AG10803 (cell line): Measurements from ENCODE around the gene ZP3.
"Not testable (repeated sequence)": the region's sequence is repeated elsewhere in the genome, so short reads cannot be mapped to it uniquely, and the experiment has no call there.

Experiments
- DNase-seq: peaks from one replicate; pipeline ENCODE4 v3.0.0; 2010; ENCODE audit warnings: low read depth
- H3K4me3 ChIP-seq: 2 replicates; pipeline ENCODE4 v1.5.1; 2011; ENCODE audit warnings: mild to moderate bottlenecking, low read length, control low read depth
- CTCF ChIP-seq: conservative IDR thresholded peaks from 2 replicates; pipeline ENCODE4 v1.5.1; 2011; ENCODE audit warnings: mild to moderate bottlenecking, low read length, control low read depth, inconsistent platforms

ZP3 gene

GRCh38 chr7:76430836-76431235 lies 6.1 kb downstream of the ZP3 start:
- no peak for TF ChIP-seq CTCF
- DNase-seq: no peak

GRCh38 chr7:76437873-76438272 lies 13.1 kb downstream of the ZP3 start:
- peak; percentile 63 for TF ChIP-seq CTCF
- DNase-seq: peak; percentile 80

More at GRCh38 chr7:76430836-76431235, 6.1 kb downstream of the ZP3 start:
- H3K4me3 ChIP-seq: no peak overlapping the region

GRCh38 chr7:76439120-76439888 lies 14.6 kb downstream of the ZP3 start:
- DNase-seq, H3K4me3 ChIP-seq: not testable (repeated sequence)

More at GRCh38 chr7:76437873-76438272, 13.1 kb downstream of the ZP3 start:
- not testable (repeated sequence) for H3K4me3 ChIP-seq

GRCh38 chr7:76440404-76440803 lies 15.7 kb downstream of the ZP3 start:
- H3K4me3 ChIP-seq, DNase-seq: not testable (repeated sequence)

- not testable (repeated sequence) for DNase-seq, H3K4me3 ChIP-seq
Observed at GRCh38 chr7:76441792-76442191, 17.0 kb downstream of the ZP3 start.

GRCh38 chr7:76442664-76443446 lies 18.1 kb downstream of the ZP3 start:
- not testable (repeated sequence) for DNase-seq, H3K4me3 ChIP-seq

- DNase-seq, H3K4me3 ChIP-seq: not testable (repeated sequence)
Observed at GRCh38 chr7:76443846-76444245, 19.1 kb downstream of the ZP3 start.

GRCh38 chr7:76445577-76446008 lies 20.8 kb downstream of the ZP3 start:
- not testable (repeated sequence) for H3K4me3 ChIP-seq
- DNase-seq: peak; percentile 74

GRCh38 chr7:76457017-76457416 lies 32.3 kb downstream of the ZP3 start:
- not testable (repeated sequence) for DNase-seq, H3K4me3 ChIP-seq

GRCh38 chr7:76458504-76458903 lies 33.8 kb downstream of the ZP3 start:
- H3K4me3 ChIP-seq, DNase-seq: not testable (repeated sequence)

- H3K4me3 ChIP-seq, DNase-seq: not testable (repeated sequence)
Observed at GRCh38 chr7:76460767-76461166, 36.0 kb downstream of the ZP3 start.

- not testable (repeated sequence) for DNase-seq
- H3K4me3 ChIP-seq: peak within 1 kb of the TSS; percentile 47
Observed at GRCh38 chr7:76461464-76462101, 36.8 kb downstream of the ZP3 start, which contains the start of gene DTX2. Gene DTX2, plus strand, starts transcription at chr7:76461709. Its CDS starts 18,801 bp downstream, at chr7:76480510.

GRCh38 chr7:76462271-76462882 lies 37.6 kb downstream of the ZP3 start:
- H3K4me3 ChIP-seq, DNase-seq: not testable (repeated sequence)

GRCh38 chr7:76464959-76465358 lies 40.2 kb downstream of the ZP3 start:
- H3K4me3 ChIP-seq, DNase-seq: not testable (repeated sequence)

- not testable (repeated sequence) for H3K4me3 ChIP-seq
Observed at GRCh38 chr7:76465950-76466349, 41.2 kb downstream of the ZP3 start.

GRCh38 chr7:76467743-76468404 lies 43.1 kb downstream of the ZP3 start:
- H3K4me3 ChIP-seq, DNase-seq: not testable (repeated sequence)

More at GRCh38 chr7:76465950-76466349, 41.2 kb downstream of the ZP3 start:
- DNase-seq: not testable (repeated sequence)
